ENCODE data around the gene HSDL2.
"Not testable (repeated sequence)": the region's sequence is repeated elsewhere in the genome, so short reads cannot be mapped to it uniquely, and the experiment has no call there.

The HSDL2 gene

GRCh38 chr9:112367465-112367864 lies 12.4 kb upstream of the HSDL2 start:
- no peak for DNase-seq

GRCh38 chr9:112369817-112370216 lies 10.1 kb upstream of the HSDL2 start:
- DNase-seq, result no peak

GRCh38 chr9:112371060-112371459 lies 8.8 kb upstream of the HSDL2 start:
- no peak for DNase-seq

GRCh38 chr9:112373666-112374065 lies 6.2 kb upstream of the HSDL2 start:
- DNase-seq, result not testable (repeated sequence)

GRCh38 chr9:112374232-112374631 lies 5.7 kb upstream of the HSDL2 start:
- DNase-seq, result not testable (repeated sequence)

- DNase-seq, result no peak
These were observed 4.5 kb upstream of the HSDL2 start for GRCh38 chr9:112375361-112375760.

GRCh38 chr9:112377087-112377486 lies 2.8 kb upstream of the HSDL2 start:
- DNase-seq, result peak in 1 of 2 donors; percentile 9

- no peak for DNase-seq
These were observed 2.1 kb upstream of the HSDL2 start for GRCh38 chr9:112377684-112378327.

GRCh38 chr9:112378328-112379176 lies 1.4 kb upstream of the HSDL2 start:
- no peak for DNase-seq

GRCh38 chr9:112379177-112380101 lies 469 bp upstream of the HSDL2 start:
- peak; percentile 97 to 98 for DNase-seq

GRCh38 chr9:112380825-112381221 lies 915 bp downstream of the HSDL2 start:
- DNase-seq, result peak in 1 of 2 donors; percentile 18

GRCh38 chr9:112382066-112382465 lies 2.2 kb downstream of the HSDL2 start:
- no peak for DNase-seq

- DNase-seq, result no peak
These were observed 2.8 kb downstream of the HSDL2 start for GRCh38 chr9:112382501-112383364.

GRCh38 chr9:112384219-112384618 lies 4.3 kb downstream of the HSDL2 start:
- DNase-seq, result no peak

GRCh38 chr9:112384690-112385089 lies 4.8 kb downstream of the HSDL2 start:
- no peak for DNase-seq

GRCh38 chr9:112387115-112387514 lies 7.2 kb downstream of the HSDL2 start:
- DNase-seq, result peak in 1 of 2 donors; percentile 4

- not testable (repeated sequence) for DNase-seq
These were observed 10.0 kb downstream of the HSDL2 start for GRCh38 chr9:112389897-112390296.

- not testable (repeated sequence) for DNase-seq
These were observed 12.1 kb downstream of the HSDL2 start for GRCh38 chr9:112391936-112392560.

GRCh38 chr9:112393146-112393545 lies 13.2 kb downstream of the HSDL2 start:
- DNase-seq, result not testable (repeated sequence)

- no peak for DNase-seq
These were observed 16.5 kb downstream of the HSDL2 start for GRCh38 chr9:112396416-112396815.

- DNase-seq, result no peak
These were observed 17.0 kb downstream of the HSDL2 start for GRCh38 chr9:112396872-112397271.
